HepG2 (cell line): ENCODE results near the gene INTS15. TPM values are rescaled to one million over a fixed set of nuclear protein-coding genes. Genes with fewer than 3 reads are reported as not detected.

Experiments used
- AGO1 ChIP-seq: fragments of 200-400 bp; formaldehyde crosslinking; IDR thresholded peaks from 2 replicates; pipeline ENCODE4 v1.6.1; 2017; ENCODE audit warnings: mild to moderate bottlenecking, low read depth, low read length, moderate library complexity; ENCODE audit not compliant: poor library complexity, severe bottlenecking
- EEA1 ChIP-seq: sonication (generic); formaldehyde crosslinking; IDR thresholded peaks from 2 replicates; pipeline ENCODE4 v1.5.1; 2020; ENCODE audit warnings: mild to moderate bottlenecking, missing genetic modification reagents, borderline replicate concordance
- JUN ChIP-seq: sonication (generic); formaldehyde crosslinking; IDR thresholded peaks from 2 replicates; pipeline ENCODE4 v1.4.0; 2020; ENCODE audit warnings: mild to moderate bottlenecking, missing genetic modification reagents
- KLF13 ChIP-seq: sonication (generic); formaldehyde crosslinking; IDR thresholded peaks from 2 replicates; pipeline ENCODE4 v1.4.0; 2020; ENCODE audit warnings: mild to moderate bottlenecking, missing genetic modification reagents
- MXD4 ChIP-seq: IDR thresholded peaks from 2 replicates; pipeline ENCODE4 v1.6.1; 2016; ENCODE audit warnings: mild to moderate bottlenecking, missing biosample characterization, missing genetic modification reagents
- MYNN ChIP-seq: sonication (generic); formaldehyde crosslinking; IDR thresholded peaks from 2 replicates; pipeline ENCODE4 v1.4.0; 2020; ENCODE audit warnings: mild to moderate bottlenecking, low read depth, missing genetic modification reagents
- ONECUT2 ChIP-seq: sonication (generic); formaldehyde crosslinking; IDR thresholded peaks from 2 replicates; pipeline ENCODE4 v1.4.0; 2020; ENCODE audit warnings: missing genetic modification reagents
- PITX1 ChIP-seq: sonication (generic); formaldehyde crosslinking; IDR thresholded peaks from 2 replicates; pipeline ENCODE4 v1.5.1; 2020; ENCODE audit warnings: mild to moderate bottlenecking, missing genetic modification reagents
- RFXANK ChIP-seq: IDR thresholded peaks from 2 replicates; pipeline ENCODE4 v1.6.1; 2016
- SUZ12 ChIP-seq: fragments of 150-350 bp; IDR thresholded peaks from 2 replicates; pipeline ENCODE4 v1.6.1; 2014; ENCODE audit warnings: low read depth, low read length
- TEAD3 ChIP-seq: optimal IDR thresholded peaks from 2 replicates; pipeline ENCODE3; 2016; ENCODE audit warnings: borderline replicate concordance
- THAP11 ChIP-seq: IDR thresholded peaks from 2 replicates; pipeline ENCODE4 v1.6.1; 2016; ENCODE audit warnings: missing biosample characterization, missing genetic modification reagents
- TP53 ChIP-seq: sonication (generic); formaldehyde crosslinking; conservative IDR thresholded peaks from 2 replicates; pipeline ENCODE4 v1.4.0; 2020; ENCODE audit warnings: missing genetic modification reagents
- TSC22D2 ChIP-seq: sonication (generic); formaldehyde crosslinking; IDR thresholded peaks from 2 replicates; pipeline ENCODE4 v1.5.1; 2020; ENCODE audit warnings: missing genetic modification reagents, mild to moderate bottlenecking, borderline replicate concordance
- ZNF160 ChIP-seq: sonication (generic); formaldehyde crosslinking; IDR thresholded peaks from 2 replicates; pipeline ENCODE4 v1.8.0; 2022; ENCODE audit warnings: mild to moderate bottlenecking, inconsistent platforms, missing genetic modification reagents
- ZNF205 ChIP-seq: IDR thresholded peaks from 2 replicates; pipeline ENCODE4 v1.6.1; 2018; ENCODE audit warnings: missing biosample characterization, missing genetic modification reagents
- ZNF354B ChIP-seq: sonication (generic); formaldehyde crosslinking; IDR thresholded peaks from 2 replicates; pipeline ENCODE4 v1.8.0; 2022; ENCODE audit warnings: mild to moderate bottlenecking, missing genetic modification reagents
- ZNF367 ChIP-seq: sonication (generic); formaldehyde crosslinking; IDR thresholded peaks from 2 replicates; pipeline ENCODE4 v1.4.0; 2020; ENCODE audit warnings: missing genetic modification reagents, borderline replicate concordance
- ZNF430 ChIP-seq: sonication (generic); formaldehyde crosslinking; IDR thresholded peaks from 2 replicates; pipeline ENCODE4 v1.9.0; 2021; ENCODE audit warnings: mild to moderate bottlenecking, missing genetic modification reagents
- ZNF501 ChIP-seq: sonication (generic); formaldehyde crosslinking; IDR thresholded peaks from 2 replicates; pipeline ENCODE4 v1.5.1; 2020; ENCODE audit warnings: mild to moderate bottlenecking, moderate library complexity, missing genetic modification reagents
- ZSCAN25 ChIP-seq: sonication (generic); formaldehyde crosslinking; IDR thresholded peaks from 2 replicates; pipeline ENCODE4 v1.8.0; 2022; ENCODE audit warnings: mild to moderate bottlenecking, missing genetic modification reagents
- polyA plus RNA-seq, 8 experiments: library from polyadenylated mRNA; depleted of rRNA in 3 of 8; stranded (reverse) in 7 of 8; unstranded in 1 of 8; fragments of >200 nt; fragmentation: Illumina TruSeq in 4 of 8; extraction: Trizol in 4 of 8; gene quantifications; 2 replicates each; pipeline versions ENCODE4 v1.2.1 to v1.2.3, GENCODE V29; 2011 to 2016; ENCODE audit warnings: low read depth in 4 of 8, missing spikeins in 1 of 8, mixed read lengths in 1 of 8; ENCODE audit not compliant: insufficient read depth in 1 of 8
- total RNA-seq, 5 experiments: library from RNA; depleted of rRNA; stranded (reverse); fragments of >200 nt; fragmentation: Illumina TruSeq; extraction: Trizol; gene quantifications; 2 replicates each; pipeline ENCODE4 v1.2.3, GENCODE V29; 2016; ENCODE audit warnings: low read depth in 1 of 5
- TF ChIP-seq, protein P1 (sequence below): sonication (generic); formaldehyde crosslinking; conservative IDR thresholded peaks from 2 replicates; pipeline ENCODE4 v1.8.0; 2022; ENCODE audit warnings: missing genetic modification reagents
- TF ChIP-seq, protein P2 (sequence below): sonication (generic); formaldehyde crosslinking; IDR thresholded peaks from 2 replicates; pipeline ENCODE4 v1.5.1; 2020; ENCODE audit warnings: mild to moderate bottlenecking, missing genetic modification reagents, borderline replicate concordance
- TF ChIP-seq, protein P3 (sequence below): sonication (generic); formaldehyde crosslinking; IDR thresholded peaks from 2 replicates; pipeline ENCODE4 v1.4.0; 2020; ENCODE audit warnings: missing genetic modification reagents, borderline replicate concordance

INTS15 gene
- total and polyA plus RNA-seq, 2 of the 13 experiments (the other 11 are each of a cell fraction or from before 2014, with no cell fraction given) = 16.3 to 25.7 TPM

DNA sequence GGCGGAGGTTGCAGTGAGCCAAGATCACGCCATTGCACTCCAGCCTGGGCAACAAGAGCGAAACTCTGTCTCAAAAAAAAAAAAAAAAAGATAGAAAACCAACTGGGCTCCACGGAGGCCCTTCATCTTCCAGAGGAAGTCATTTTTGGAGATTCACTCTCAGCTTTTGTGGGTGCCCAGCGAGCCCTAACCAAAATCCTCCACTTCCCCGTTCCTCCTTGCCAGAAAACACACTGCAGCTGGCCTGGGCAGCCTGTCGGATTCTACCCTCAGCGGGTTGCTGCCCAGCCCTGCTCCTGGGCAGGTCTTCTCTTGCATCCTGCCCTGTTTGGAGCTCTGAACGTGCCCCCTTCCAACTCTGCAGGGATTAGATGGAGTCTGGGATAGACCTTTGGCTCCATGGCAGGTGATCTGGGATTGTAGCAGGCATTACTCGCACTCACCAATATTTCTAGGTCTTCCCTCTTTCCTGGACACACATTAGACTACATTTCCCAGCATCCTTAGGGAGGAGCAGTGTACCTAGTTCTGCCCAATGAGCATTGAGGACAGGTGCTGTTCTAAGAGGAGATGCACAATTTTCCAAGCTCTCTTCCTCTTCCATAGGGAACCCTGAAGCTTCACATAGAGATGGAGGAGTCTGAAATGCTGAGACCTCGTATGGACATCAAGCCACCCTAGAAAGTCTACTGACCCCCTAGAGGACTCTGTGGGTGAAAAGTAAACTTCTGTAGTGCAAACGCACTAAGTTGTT lies 43.1 kb upstream of the INTS15 start (continued):
- TF ChIP-seq TEAD3 (CRISPR knock-in tag) (no peak), KLF13 (CRISPR knock-in tag) (no peak), ONECUT2 (CRISPR knock-in tag) (no peak), ZNF430 (CRISPR knock-in tag) (no peak), ZNF205 (CRISPR knock-in tag) (no peak), MXD4 (no peak), JUN (CRISPR knock-in tag) (no peak), RFXANK (CRISPR knock-in tag) (no peak), MYNN (no peak), ZNF501 (CRISPR knock-in tag) (no peak), ZNF354B (CRISPR knock-in tag) (no peak), TSC22D2 (CRISPR knock-in tag) (no peak), PITX1 (no peak), EEA1 (no peak), ZSCAN25 (CRISPR knock-in tag) (no peak), AGO1 (no peak), ZNF160 (no peak), THAP11 (CRISPR knock-in tag) (peak; percentile 97), SUZ12 (peak; percentile 35; the same call in 1 of the 2 replicates), ZNF367 (CRISPR knock-in tag) (no peak), TP53 (CRISPR knock-in tag) (no peak)
- TF ChIP-seq, protein P1, sequence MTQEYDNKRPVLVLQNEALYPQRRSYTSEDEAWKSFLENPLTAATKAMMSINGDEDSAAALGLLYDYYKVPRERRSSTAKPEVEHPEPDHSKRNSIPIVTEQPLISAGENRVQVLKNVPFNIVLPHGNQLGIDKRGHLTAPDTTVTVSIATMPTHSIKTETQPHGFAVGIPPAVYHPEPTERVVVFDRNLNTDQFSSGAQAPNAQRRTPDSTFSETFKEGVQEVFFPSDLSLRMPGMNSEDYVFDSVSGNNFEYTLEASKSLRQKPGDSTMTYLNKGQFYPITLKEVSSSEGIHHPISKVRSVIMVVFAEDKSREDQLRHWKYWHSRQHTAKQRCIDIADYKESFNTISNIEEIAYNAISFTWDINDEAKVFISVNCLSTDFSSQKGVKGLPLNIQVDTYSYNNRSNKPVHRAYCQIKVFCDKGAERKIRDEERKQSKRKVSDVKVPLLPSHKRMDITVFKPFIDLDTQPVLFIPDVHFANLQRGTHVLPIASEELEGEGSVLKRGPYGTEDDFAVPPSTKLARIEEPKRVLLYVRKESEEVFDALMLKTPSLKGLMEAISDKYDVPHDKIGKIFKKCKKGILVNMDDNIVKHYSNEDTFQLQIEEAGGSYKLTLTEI (CRISPR knock-in tag) = no peak
- TF ChIP-seq, protein P2, sequence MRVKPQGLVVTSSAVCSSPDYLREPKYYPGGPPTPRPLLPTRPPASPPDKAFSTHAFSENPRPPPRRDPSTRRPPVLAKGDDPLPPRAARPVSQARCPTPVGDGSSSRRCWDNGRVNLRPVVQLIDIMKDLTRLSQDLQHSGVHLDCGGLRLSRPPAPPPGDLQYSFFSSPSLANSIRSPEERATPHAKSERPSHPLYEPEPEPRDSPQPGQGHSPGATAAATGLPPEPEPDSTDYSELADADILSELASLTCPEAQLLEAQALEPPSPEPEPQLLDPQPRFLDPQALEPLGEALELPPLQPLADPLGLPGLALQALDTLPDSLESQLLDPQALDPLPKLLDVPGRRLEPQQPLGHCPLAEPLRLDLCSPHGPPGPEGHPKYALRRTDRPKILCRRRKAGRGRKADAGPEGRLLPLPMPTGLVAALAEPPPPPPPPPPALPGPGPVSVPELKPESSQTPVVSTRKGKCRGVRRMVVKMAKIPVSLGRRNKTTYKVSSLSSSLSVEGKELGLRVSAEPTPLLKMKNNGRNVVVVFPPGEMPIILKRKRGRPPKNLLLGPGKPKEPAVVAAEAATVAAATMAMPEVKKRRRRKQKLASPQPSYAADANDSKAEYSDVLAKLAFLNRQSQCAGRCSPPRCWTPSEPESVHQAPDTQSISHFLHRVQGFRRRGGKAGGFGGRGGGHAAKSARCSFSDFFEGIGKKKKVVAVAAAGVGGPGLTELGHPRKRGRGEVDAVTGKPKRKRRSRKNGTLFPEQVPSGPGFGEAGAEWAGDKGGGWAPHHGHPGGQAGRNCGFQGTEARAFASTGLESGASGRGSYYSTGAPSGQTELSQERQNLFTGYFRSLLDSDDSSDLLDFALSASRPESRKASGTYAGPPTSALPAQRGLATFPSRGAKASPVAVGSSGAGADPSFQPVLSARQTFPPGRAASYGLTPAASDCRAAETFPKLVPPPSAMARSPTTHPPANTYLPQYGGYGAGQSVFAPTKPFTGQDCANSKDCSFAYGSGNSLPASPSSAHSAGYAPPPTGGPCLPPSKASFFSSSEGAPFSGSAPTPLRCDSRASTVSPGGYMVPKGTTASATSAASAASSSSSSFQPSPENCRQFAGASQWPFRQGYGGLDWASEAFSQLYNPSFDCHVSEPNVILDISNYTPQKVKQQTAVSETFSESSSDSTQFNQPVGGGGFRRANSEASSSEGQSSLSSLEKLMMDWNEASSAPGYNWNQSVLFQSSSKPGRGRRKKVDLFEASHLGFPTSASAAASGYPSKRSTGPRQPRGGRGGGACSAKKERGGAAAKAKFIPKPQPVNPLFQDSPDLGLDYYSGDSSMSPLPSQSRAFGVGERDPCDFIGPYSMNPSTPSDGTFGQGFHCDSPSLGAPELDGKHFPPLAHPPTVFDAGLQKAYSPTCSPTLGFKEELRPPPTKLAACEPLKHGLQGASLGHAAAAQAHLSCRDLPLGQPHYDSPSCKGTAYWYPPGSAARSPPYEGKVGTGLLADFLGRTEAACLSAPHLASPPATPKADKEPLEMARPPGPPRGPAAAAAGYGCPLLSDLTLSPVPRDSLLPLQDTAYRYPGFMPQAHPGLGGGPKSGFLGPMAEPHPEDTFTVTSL (CRISPR knock-in tag) = no peak
- TF ChIP-seq, protein P3, sequence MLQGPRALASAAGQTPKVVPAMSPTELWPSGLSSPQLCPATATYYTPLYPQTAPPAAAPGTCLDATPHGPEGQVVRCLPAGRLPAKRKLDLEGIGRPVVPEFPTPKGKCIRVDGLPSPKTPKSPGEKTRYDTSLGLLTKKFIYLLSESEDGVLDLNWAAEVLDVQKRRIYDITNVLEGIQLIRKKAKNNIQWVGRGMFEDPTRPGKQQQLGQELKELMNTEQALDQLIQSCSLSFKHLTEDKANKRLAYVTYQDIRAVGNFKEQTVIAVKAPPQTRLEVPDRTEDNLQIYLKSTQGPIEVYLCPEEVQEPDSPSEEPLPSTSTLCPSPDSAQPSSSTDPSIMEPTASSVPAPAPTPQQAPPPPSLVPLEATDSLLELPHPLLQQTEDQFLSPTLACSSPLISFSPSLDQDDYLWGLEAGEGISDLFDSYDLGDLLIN (CRISPR knock-in tag) = no peak
